Progenitor cell of endocrine pancreas (in vitro differentiated cells): ENCODE data around the gene CRYBA4. TPM values are rescaled to one million over a fixed set of nuclear protein-coding genes. Genes with fewer than 3 reads are reported as not detected.
A peak's percentile ranks its signal among the peaks of the same experiment; 100 is the strongest.

Experiments
- DNase-seq: peaks from one replicate; pipeline ENCODE4 v3.0.0; 2021; ENCODE audit warnings: low spot score; ENCODE audit not compliant: unreplicated experiment
- H3K27ac Mint-ChIP-seq: 2 replicates; pipeline ENCODE4 v1.8.0; 2021; ENCODE audit warnings: mild to moderate bottlenecking, moderate library complexity, mixed read lengths
- H3K27me3 Mint-ChIP-seq: 2 replicates; pipeline ENCODE4 v1.8.0; 2021; ENCODE audit warnings: mixed read lengths
- H3K36me3 Mint-ChIP-seq: 2 replicates; pipeline ENCODE4 v1.8.0; 2022; ENCODE audit warnings: mixed read lengths; ENCODE audit not compliant: insufficient read depth
- H3K4me1 Mint-ChIP-seq: 2 replicates; pipeline ENCODE4 v1.8.0; 2021; ENCODE audit warnings: low read depth, mixed read lengths
- H3K4me3 Mint-ChIP-seq: 2 replicates; pipeline ENCODE4 v1.8.0; 2021; ENCODE audit warnings: low read depth, mild to moderate bottlenecking, moderate library complexity, mixed read lengths
- H3K9me3 Mint-ChIP-seq: 2 replicates; pipeline ENCODE4 v1.8.0; 2021; ENCODE audit warnings: low read depth, mixed read lengths
- total RNA-seq: library from RNA; stranded (reverse); gene quantifications from 2 replicates; pipeline ENCODE4 v1.2.1, GENCODE V29; 2021
- TF ChIP-seq, protein P1 (sequence below): fragments of 200-600 bp; sonication (generic); IDR thresholded peaks from one replicate; pipeline ENCODE4 v1.5.0; 2021; ENCODE audit warnings: antibody characterized with exemption, mild to moderate bottlenecking; ENCODE audit not compliant: unreplicated experiment

CRYBA4 gene
- total RNA-seq, 1 donor from 2014 or later: not detected

GRCh38 chr22:26624803-26625202 lies 3.0 kb downstream of the CRYBA4 start:
- Mint-ChIP-seq H3K4me3 (no peak overlapping the region), H3K36me3 (no peaks in the 10 kb centered on the region), H3K27me3 (peaks cover 15% of the 10 kb centered on the region), H3K9me3 (no peaks in the 10 kb centered on the region), H3K27ac (no peak overlapping the region), H3K4me1 (no peaks in the 10 kb centered on the region)
- DNase-seq: no peak
- TF ChIP-seq, protein P1, sequence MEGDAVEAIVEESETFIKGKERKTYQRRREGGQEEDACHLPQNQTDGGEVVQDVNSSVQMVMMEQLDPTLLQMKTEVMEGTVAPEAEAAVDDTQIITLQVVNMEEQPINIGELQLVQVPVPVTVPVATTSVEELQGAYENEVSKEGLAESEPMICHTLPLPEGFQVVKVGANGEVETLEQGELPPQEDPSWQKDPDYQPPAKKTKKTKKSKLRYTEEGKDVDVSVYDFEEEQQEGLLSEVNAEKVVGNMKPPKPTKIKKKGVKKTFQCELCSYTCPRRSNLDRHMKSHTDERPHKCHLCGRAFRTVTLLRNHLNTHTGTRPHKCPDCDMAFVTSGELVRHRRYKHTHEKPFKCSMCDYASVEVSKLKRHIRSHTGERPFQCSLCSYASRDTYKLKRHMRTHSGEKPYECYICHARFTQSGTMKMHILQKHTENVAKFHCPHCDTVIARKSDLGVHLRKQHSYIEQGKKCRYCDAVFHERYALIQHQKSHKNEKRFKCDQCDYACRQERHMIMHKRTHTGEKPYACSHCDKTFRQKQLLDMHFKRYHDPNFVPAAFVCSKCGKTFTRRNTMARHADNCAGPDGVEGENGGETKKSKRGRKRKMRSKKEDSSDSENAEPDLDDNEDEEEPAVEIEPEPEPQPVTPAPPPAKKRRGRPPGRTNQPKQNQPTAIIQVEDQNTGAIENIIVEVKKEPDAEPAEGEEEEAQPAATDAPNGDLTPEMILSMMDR: no peak

DNA sequence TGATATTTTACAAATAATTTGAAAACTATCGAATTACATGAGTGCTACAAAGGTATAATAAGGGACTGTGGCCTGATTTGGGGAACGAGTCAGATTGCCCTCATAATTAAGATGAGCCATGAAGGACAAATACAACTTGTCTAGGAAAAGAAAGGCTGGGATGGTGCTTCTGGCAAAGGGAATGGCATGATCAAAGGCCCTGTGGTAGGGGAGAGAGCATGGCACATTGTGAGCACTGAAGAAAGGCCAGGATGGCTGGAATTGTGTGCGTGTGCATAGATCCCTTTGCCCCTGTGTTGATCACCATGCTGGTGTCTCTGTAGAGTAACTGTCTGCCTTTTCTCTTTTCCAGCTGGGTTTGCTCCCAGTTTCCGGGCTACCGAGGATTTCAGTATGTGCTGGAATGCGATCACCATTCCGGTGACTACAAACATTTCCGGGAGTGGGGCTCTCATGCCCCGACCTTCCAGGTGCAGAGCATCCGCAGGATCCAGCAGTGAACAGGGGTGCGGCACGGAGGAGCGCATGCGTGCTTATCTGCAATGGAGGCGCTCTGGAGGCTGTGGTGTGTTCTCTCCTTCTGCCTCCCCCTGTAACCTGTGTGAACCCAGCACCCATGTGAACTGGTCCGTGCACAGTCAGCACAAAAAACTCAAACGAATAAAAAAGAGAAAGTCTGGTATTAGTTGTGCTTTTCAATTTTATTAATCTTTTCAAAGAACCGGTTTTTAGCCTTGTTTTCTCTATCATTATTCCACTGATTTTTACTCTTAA lies 8.4 kb downstream of the CRYBA4 start:
- no peak overlapping the region for H3K4me3 Mint-ChIP-seq
- H3K36me3 Mint-ChIP-seq: no peaks in the 10 kb centered on the region
- H3K4me1 Mint-ChIP-seq: peaks cover 10% of the 10 kb centered on the region
- no peak for DNase-seq
- no peak overlapping the region for H3K27ac Mint-ChIP-seq
- no peaks in the 10 kb centered on the region for H3K9me3 Mint-ChIP-seq
- TF ChIP-seq, protein P1: no peak
- H3K27me3 Mint-ChIP-seq: peaks cover 8% of the 10 kb centered on the region

DNA sequence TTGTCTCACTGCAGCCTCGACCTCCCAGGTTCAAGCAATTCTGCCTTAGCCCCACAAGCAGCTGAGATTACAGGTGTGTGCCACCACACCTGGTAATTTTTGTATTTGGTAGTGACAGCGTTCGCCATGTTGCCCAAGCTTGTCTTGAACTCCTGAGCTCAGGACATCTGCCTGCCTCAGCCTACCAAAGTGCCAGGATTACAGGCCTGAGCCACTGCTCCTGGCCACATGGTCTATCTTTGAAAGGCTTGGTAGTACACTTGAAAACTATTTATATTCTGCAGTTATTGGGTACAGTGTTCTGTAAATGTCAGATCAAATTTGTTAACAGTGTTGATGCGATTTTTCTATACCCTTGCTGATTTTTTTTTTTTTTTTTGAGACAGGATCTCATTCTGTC lies 9.5 kb downstream of the CRYBA4 start:
- Mint-ChIP-seq H3K9me3 (no peaks in the 10 kb centered on the region), H3K27ac (no peak overlapping the region), H3K4me3 (no peak overlapping the region), H3K36me3 (no peaks in the 10 kb centered on the region), H3K4me1 (peaks cover 10% of the 10 kb centered on the region), H3K27me3 (peaks cover 10% of the 10 kb centered on the region)
- no peak for DNase-seq
- TF ChIP-seq, protein P1: no peak

DNA sequence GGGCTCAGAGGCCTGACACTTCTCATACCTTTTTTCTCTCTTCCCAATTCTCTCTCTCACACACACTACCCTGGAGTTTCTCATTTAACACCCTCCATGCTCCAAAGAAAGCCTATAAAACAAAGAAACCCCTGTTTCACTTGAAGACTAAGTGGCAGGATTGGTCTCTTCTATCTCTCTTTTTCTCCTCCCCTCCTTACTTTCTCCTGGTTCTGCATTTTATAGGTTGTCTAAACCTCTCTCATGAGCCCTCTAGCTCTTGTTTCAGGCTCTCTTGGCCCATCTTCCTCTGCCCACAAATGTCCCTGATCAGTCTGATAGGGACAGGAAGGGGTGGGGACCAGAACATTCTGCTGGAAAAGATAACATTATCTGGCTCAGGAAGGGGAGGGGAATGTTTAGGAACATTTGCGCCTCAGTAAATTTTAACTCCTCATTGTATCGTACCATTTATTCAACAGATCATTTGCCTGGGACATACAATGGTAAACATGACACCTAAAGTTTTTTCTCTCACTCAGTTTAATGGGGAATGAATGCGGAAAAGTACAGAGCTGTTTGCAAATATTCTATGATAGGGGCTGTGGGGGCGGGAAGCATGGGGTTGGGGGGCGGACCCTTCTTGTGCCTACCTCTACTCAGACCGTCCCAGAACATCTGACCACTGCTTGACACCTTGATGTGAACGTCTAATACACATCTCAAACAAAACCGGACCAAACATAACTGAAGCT lies 10.8 kb downstream of the CRYBA4 start:
- TF ChIP-seq, protein P1: no peak
- no peak for DNase-seq
- Mint-ChIP-seq H3K4me1 (peaks cover 10% of the 10 kb centered on the region), H3K27ac (peak overlapping the region; percentile 8), H3K4me3 (no peak overlapping the region), H3K36me3 (no peaks in the 10 kb centered on the region), H3K9me3 (no peaks in the 10 kb centered on the region), H3K27me3 (peaks cover 10% of the 10 kb centered on the region)

DNA sequence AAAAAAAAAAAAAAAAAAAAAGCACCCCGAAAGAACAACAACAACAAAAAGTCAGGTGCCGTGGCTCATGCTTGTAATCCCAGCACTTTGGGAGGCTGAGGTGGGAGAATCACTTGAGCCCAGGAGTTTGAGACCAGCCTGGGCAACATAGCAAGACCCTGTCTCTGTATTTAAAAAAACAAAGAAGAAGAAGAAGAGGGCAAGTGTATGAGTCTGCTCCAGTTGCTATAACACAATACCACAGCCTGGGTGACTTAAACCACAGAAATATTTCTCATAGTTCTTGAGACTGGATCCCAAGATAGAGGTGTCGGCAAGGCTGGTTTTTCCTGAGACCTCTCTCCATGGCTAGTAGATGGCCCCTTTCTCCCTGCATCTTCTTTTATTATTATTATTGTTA lies 12.4 kb downstream of the CRYBA4 start:
- no peak for DNase-seq
- no peaks in the 10 kb centered on the region for H3K36me3 Mint-ChIP-seq
- H3K4me3 Mint-ChIP-seq: no peak overlapping the region
- H3K27me3 Mint-ChIP-seq: peaks cover 13% of the 10 kb centered on the region
- peaks cover 10% of the 10 kb centered on the region for H3K4me1 Mint-ChIP-seq
- no peaks in the 10 kb centered on the region for H3K9me3 Mint-ChIP-seq
- TF ChIP-seq, protein P1: no peak
- H3K27ac Mint-ChIP-seq: no peak overlapping the region
